Panc1 (cell line): ENCODE measurements around the gene PRDX3. TPM values are rescaled to one million over a fixed set of nuclear protein-coding genes. Genes with fewer than 3 reads are reported as not detected.

Experiments used
- ATAC-seq: fragments of 200-7000 bp; cut with Tn5 transposase; 2 replicates; pipeline ENCODE4 v1.9.1; 2020; ENCODE audit warnings: mild to moderate bottlenecking, moderate library complexity
- BruUV-seq: library from RNA; stranded (reverse); fragments of 400-500 nt; replicated peaks from 2 replicates; lab custom pipeline; 2021; lab: Mats Ljungman, UMichigan
- CTCF ChIA-PET: fragments of 300-600 bp; sonication (Branson Sonifier 250); formaldehyde crosslinking; loops from one replicate; lab custom pipeline; 2022; ENCODE audit warnings: antibody characterized with exemption; lab: Charles Lee
- POLR2A ChIA-PET: fragments of 300-600 bp; sonication (Branson Sonifier 250); formaldehyde crosslinking; loops from one replicate; lab custom pipeline; 2022; ENCODE audit warnings: antibody characterized with exemption; lab: Charles Lee
- DNase-seq: peaks from one replicate; pipeline ENCODE4 v3.0.0-alpha.2; 2010; ENCODE audit warnings: low read depth, low spot score
- H3K27ac ChIP-seq: 2 replicates; pipeline ENCODE4 v1.5.1; 2011; ENCODE audit warnings: mild to moderate bottlenecking, low read length, inconsistent platforms
- H3K27me3 ChIP-seq: fragments of 200-500 bp; sonication (Bioruptor generic); 2 replicates; pipeline ENCODE4 v1.6.0; 2014; ENCODE audit warnings: low read length, inconsistent platforms; ENCODE audit not compliant: control insufficient read depth, insufficient read depth
- H3K36me3 ChIP-seq: fragments of 200-500 bp; sonication (Bioruptor generic); 2 replicates; pipeline ENCODE4 v1.5.1; 2014; ENCODE audit warnings: inconsistent platforms, mild to moderate bottlenecking, low read length, moderate library complexity; ENCODE audit not compliant: control insufficient read depth, insufficient read depth
- H3K4me1 ChIP-seq: 2 replicates; pipeline ENCODE4 v1.5.1; 2011; ENCODE audit warnings: inconsistent platforms, mild to moderate bottlenecking, low read length, moderate library complexity; ENCODE audit not compliant: control insufficient read depth, insufficient read depth
- H3K4me3 ChIP-seq, 2 experiments: 2 replicates each; pipeline ENCODE4 v1.5.1; 2011 to 2012; ENCODE audit warnings: low read depth in 2 of 2, low read length in 2 of 2, mild to moderate bottlenecking in 2 of 2, inconsistent platforms in 1 of 2, moderate library complexity in 1 of 2
- H3K9me3 ChIP-seq: fragments of 200-500 bp; sonication (Bioruptor generic); 2 replicates; pipeline ENCODE4 v1.5.1; 2014; ENCODE audit warnings: low read depth, mild to moderate bottlenecking, inconsistent platforms, low read length, moderate library complexity; ENCODE audit not compliant: control insufficient read depth, insufficient read depth
- POLR2AphosphoS5 ChIP-seq: IDR thresholded peaks from 2 replicates; pipeline ENCODE4 v1.6.1; 2012; ENCODE audit warnings: mild to moderate bottlenecking, low read depth, low read length, moderate library complexity
- SIN3A ChIP-seq: IDR thresholded peaks from 2 replicates; pipeline ENCODE4 v1.6.1; 2012; ENCODE audit warnings: low read depth, mild to moderate bottlenecking, low read length, moderate library complexity, borderline replicate concordance; ENCODE audit not compliant: insufficient read depth
- TCF7L2 ChIP-seq: IDR thresholded peaks from 2 replicates; pipeline ENCODE4 v1.6.1; 2011; ENCODE audit warnings: mild to moderate bottlenecking, low read depth, low read length, inconsistent platforms
- in situ Hi-C: cut with HindIII; loops from 2 replicates; pipeline ENCODE4 v1.10.0; 2016; ENCODE audit warnings: low sequenced_read_pairs, low pct_unique_long_range_greater_than_20kb
- intact Hi-C: fragments of 100-400 bp; cut with micrococcal nuclease; formaldehyde crosslinking; loops from one replicate; pipeline ENCODE4 v1.10.0; 2022; ENCODE audit not compliant: unreplicated experiment
- total RNA-seq: library from RNA; stranded (reverse); gene quantifications from one replicate; pipeline ENCODE4 v1.2.1, GENCODE V29; 2021; ENCODE audit not compliant: unreplicated experiment
- TF ChIP-seq, protein P1 (sequence below), 2 experiments: IDR thresholded peaks; 2 replicates each; pipeline ENCODE4 v1.6.1; 2011 to 2012; ENCODE audit warnings: low read depth in 2 of 2, control low read depth in 1 of 2, low read length in 1 of 2, mild to moderate bottlenecking in 1 of 2, moderate library complexity in 1 of 2; ENCODE audit not compliant: insufficient read depth in 1 of 2
- TF ChIP-seq, protein P2 (sequence below): fragments of 450-650 bp; IDR thresholded peaks from 2 replicates; pipeline ENCODE4 v1.5.1; 2017; ENCODE audit warnings: mild to moderate bottlenecking

PRDX3 gene
- total RNA-seq, 1 experiment from 2014 or later: 235 TPM

DNA sequence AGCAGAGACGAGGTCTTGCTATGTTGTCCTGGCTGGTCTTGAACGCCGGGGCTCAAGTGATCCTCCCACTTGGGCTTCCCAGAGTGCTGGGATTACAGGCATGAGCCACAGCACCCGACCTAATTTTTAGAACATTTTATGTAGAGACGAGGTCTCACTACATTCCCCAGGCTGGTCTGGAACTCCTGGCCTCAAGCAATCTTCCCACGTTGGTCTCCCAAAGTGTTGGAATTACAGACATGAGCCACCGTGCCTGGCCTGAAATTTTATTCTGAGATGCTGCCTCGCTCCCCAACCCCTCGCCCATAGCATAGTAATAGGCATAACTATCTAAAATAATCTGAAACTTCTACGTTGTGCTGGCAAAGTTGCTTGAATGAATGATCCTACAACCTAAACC is 35.0 kb downstream of the PRDX3 start:
- CTCF ChIA-PET: no interaction called here
- no peaks in the 10 kb centered on the region for H3K36me3 ChIP-seq
- in situ Hi-C loops: no loop called here

DNA sequence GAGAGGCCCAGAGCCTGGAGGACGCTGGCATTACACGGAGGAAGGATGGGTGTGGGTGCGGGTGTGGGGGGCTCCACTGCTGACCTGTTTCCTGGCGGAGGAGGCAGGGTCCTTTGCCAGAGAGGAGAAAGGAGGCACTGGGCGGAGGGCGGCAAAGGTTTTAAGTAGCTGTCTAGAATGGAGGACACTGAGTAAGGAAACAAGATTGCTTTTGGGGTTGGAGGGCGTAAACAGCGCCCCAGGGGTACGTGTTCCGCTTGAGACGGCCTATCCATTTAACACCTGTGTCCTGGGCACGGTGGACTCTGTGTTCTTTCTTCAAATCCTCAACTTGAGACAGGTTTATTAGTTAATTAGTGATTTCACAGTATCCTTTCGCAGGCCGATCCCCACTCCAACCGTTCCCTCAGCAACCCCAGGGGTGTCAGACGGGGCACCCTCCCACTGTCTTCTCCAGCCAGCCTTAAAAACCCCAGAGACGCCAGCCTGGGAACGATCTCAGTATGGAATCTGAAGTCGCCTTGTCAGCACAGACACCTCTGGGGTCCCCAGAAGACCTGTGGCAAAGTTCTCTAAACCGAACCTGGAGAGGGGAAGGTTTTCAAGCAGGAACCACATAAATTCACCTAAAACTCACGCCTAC is 37.9 kb downstream of the PRDX3 start:
- Histone ChIP-seq H3K9me3 (no peaks in the 10 kb centered on the region), H3K4me3 (no peak overlapping the region), H3K4me1 (no peaks in the 10 kb centered on the region), H3K36me3 (no peaks in the 10 kb centered on the region), H3K27ac (no peak overlapping the region), H3K27me3 (no peaks in the 10 kb centered on the region)
- in situ Hi-C loops (no loop called here), intact Hi-C loops (no loop called here)
- DNase-seq (no peak), ATAC-seq (no peak)
- TSS peak; percentile 45 for BruUV-seq
- TF ChIP-seq SIN3A (no peak), POLR2AphosphoS5 (no peak), TCF7L2 (no peak)
- TF ChIP-seq, protein P1, sequence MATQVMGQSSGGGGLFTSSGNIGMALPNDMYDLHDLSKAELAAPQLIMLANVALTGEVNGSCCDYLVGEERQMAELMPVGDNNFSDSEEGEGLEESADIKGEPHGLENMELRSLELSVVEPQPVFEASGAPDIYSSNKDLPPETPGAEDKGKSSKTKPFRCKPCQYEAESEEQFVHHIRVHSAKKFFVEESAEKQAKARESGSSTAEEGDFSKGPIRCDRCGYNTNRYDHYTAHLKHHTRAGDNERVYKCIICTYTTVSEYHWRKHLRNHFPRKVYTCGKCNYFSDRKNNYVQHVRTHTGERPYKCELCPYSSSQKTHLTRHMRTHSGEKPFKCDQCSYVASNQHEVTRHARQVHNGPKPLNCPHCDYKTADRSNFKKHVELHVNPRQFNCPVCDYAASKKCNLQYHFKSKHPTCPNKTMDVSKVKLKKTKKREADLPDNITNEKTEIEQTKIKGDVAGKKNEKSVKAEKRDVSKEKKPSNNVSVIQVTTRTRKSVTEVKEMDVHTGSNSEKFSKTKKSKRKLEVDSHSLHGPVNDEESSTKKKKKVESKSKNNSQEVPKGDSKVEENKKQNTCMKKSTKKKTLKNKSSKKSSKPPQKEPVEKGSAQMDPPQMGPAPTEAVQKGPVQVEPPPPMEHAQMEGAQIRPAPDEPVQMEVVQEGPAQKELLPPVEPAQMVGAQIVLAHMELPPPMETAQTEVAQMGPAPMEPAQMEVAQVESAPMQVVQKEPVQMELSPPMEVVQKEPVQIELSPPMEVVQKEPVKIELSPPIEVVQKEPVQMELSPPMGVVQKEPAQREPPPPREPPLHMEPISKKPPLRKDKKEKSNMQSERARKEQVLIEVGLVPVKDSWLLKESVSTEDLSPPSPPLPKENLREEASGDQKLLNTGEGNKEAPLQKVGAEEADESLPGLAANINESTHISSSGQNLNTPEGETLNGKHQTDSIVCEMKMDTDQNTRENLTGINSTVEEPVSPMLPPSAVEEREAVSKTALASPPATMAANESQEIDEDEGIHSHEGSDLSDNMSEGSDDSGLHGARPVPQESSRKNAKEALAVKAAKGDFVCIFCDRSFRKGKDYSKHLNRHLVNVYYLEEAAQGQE (IDR thresholded peaks at IDR 0.05; ENCODE audit: insufficient read depth in 1 of 2, low read depth in 2 of 2, low read length in 1 of 2): no peak
- TF ChIP-seq, protein P2, sequence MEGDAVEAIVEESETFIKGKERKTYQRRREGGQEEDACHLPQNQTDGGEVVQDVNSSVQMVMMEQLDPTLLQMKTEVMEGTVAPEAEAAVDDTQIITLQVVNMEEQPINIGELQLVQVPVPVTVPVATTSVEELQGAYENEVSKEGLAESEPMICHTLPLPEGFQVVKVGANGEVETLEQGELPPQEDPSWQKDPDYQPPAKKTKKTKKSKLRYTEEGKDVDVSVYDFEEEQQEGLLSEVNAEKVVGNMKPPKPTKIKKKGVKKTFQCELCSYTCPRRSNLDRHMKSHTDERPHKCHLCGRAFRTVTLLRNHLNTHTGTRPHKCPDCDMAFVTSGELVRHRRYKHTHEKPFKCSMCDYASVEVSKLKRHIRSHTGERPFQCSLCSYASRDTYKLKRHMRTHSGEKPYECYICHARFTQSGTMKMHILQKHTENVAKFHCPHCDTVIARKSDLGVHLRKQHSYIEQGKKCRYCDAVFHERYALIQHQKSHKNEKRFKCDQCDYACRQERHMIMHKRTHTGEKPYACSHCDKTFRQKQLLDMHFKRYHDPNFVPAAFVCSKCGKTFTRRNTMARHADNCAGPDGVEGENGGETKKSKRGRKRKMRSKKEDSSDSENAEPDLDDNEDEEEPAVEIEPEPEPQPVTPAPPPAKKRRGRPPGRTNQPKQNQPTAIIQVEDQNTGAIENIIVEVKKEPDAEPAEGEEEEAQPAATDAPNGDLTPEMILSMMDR: no peak
- ChIA-PET POLR2A (no interaction called here), CTCF (no interaction called here)

More for the DNA sequence above, 35.0 kb downstream of the PRDX3 start:
- Histone ChIP-seq H3K9me3 (no peaks in the 10 kb centered on the region), H3K27me3 (no peaks in the 10 kb centered on the region), H3K4me3 (no peak overlapping the region), H3K27ac (no peak overlapping the region), H3K4me1 (no peaks in the 10 kb centered on the region)
- DNase-seq (no peak), ATAC-seq (no peak)
- POLR2A ChIA-PET: interaction anchor here (0.6 kb wide), 2 partner anchors 22 to 326 kb away, joined by 3 to 5 read pairs; partner anchors contain the start of gene SFXN4
- intact Hi-C loops: no loop called here
- BruUV-seq: no TSS peak
- TF ChIP-seq, protein P1 (IDR thresholded peaks at IDR 0.05; ENCODE audit: insufficient read depth in 1 of 2, low read depth in 2 of 2, low read length in 1 of 2): no peak
